ENCODE measurements around the gene AARSD1.
"Not testable (repeated sequence)": the region's sequence is repeated elsewhere in the genome, so short reads cannot be mapped to it uniquely, and the experiment has no call there.

The AARSD1 gene

DNA sequence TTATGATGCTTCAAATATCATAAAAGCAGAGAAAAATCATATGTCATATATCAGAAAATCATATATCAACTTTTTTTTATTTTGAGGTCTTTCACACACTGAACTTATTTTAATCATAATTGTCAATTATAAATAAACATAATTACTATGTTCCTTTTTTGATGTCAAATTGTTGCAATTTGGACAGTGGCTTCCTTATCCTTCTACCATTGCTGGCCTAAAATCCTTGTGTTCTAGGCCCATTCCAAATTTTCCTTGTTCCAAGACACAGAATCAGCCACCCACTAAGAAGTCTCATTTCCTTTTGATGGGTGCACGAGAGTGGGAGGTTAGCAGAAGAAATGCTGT lies 34.8 kb downstream of the AARSD1 start:
- TF ChIP-seq, protein P1, sequence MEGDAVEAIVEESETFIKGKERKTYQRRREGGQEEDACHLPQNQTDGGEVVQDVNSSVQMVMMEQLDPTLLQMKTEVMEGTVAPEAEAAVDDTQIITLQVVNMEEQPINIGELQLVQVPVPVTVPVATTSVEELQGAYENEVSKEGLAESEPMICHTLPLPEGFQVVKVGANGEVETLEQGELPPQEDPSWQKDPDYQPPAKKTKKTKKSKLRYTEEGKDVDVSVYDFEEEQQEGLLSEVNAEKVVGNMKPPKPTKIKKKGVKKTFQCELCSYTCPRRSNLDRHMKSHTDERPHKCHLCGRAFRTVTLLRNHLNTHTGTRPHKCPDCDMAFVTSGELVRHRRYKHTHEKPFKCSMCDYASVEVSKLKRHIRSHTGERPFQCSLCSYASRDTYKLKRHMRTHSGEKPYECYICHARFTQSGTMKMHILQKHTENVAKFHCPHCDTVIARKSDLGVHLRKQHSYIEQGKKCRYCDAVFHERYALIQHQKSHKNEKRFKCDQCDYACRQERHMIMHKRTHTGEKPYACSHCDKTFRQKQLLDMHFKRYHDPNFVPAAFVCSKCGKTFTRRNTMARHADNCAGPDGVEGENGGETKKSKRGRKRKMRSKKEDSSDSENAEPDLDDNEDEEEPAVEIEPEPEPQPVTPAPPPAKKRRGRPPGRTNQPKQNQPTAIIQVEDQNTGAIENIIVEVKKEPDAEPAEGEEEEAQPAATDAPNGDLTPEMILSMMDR (IDR thresholded peaks at IDR 0.05; ENCODE audit: low read depth, low read length), result no peak
- no peak for DNase-seq (ENCODE audit: low read depth in 2 of 2)

DNA sequence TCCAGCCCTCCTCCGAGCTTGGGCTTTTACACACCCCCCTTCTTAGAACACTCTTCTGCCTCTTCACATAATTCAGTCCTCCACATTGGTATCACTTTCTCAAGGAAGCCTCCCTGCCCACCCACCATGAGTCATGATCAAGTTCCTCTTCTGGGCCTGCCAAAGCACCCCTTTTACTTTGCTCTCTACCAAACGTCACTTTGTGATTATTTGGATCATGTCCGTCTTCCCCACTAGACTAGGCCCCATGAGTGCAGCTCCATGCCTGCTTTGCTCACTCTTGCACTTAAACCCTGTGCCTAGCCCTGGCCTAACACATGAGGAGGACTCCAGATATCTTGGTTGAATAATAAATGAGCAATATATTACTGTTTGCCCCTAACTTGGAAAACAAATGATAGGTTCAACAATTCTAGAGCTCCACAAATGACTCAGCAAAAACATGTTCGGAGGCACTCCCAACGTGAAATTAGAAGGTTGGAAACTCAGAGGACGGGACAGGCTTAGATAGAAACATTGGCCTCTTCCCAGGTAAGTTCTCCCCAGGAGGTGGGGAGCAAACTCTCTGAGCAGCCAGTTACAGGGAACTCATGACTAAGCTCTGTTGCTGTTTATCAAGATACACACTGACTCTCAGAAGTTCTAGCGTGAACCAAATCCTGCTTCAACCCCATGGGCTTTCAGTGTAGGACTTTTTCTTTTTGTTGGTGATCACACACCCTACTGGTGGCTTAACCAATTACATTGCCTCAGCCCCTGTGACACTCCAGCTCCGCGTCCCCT lies 35.3 kb downstream of the AARSD1 start:
- no peak overlapping the region for H3K4me3 ChIP-seq (replicated peaks in 1 of 2; ENCODE audit: low read depth in 2 of 2, low read length in 2 of 2)
- peak; percentile 92 to 94 for DNase-seq (ENCODE audit: low read depth in 2 of 2)
- TF ChIP-seq, protein P1 (IDR thresholded peaks at IDR 0.05; ENCODE audit: low read depth, low read length), result peak; percentile 66

More for the DNA sequence above, 34.8 kb downstream of the AARSD1 start:
- no peak overlapping the region for H3K4me3 ChIP-seq (replicated peaks in 1 of 2; ENCODE audit: low read depth in 2 of 2, low read length in 2 of 2)

DNA sequence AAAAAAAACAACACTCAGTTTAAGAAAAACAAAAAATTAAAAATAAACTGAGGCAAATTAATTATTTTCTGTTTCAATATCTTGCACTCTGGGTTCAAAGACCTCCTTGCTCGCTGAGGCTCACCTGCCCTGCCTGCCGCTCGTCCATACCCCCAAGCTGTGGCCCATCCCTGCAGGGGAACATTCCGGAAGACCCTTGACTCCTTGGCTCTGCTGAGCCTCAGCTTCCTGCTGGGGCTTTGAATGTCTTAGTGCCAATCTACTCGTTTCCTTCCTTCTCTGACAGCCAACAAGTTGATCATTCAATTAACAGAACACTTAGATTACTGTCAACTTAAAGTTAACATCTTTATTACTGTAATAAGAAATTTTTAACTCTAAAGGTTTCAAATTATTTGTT lies 39.4 kb downstream of the AARSD1 start:
- DNase-seq (ENCODE audit: low read depth in 2 of 2), result no peak
- no peak overlapping the region for H3K4me3 ChIP-seq (replicated peaks in 1 of 2; ENCODE audit: low read depth in 2 of 2, low read length in 2 of 2)
- TF ChIP-seq, protein P1 (IDR thresholded peaks at IDR 0.05; ENCODE audit: low read depth, low read length), result no peak

DNA sequence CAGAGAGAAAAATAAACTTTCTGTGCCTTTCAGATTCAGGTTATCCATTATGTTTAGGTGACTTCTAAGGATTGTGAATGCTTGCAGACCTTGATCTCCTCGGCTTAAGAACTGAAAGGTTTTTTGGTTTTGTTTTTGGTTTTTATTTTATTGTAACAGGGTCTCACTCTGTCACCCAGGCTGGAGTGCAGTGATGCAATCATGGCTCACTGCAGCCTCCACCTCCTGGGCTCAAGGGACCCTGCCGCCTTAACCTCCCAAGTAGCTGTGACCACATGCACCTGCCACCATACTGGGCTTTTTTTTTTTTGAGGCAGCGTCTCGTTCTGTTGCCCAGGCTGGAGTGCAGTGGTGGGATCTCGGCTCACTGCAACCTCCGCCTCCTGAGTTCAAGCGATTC lies 40.8 kb downstream of the AARSD1 start:
- not testable (repeated sequence) for H3K4me3 ChIP-seq (replicated peaks in 1 of 2; ENCODE audit: low read depth in 2 of 2, low read length in 2 of 2); DNase-seq (ENCODE audit: low read depth in 2 of 2)

DNA sequence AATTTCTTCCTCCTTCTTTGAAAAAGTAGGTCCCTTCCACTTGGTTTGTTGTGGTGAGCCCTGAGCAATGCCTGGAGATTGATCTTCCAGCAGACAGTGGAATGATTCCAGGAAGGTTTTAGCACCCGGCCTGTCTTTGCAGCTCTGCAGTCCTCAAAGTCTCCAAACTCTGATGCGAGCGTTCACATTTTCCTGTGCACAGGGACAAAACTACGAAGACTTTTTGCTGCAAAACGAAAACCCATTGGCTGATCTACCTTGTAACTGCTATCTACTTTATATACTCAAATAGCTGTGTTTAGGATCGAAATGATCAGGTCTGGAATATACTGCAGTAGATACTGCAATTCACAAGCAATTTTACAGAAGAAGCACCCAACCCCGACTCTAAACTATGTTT lies 42.0 kb downstream of the AARSD1 start:
- TF ChIP-seq, protein P1 (IDR thresholded peaks at IDR 0.05; ENCODE audit: low read depth, low read length), result no peak
- H3K4me3 ChIP-seq (replicated peaks in 1 of 2; ENCODE audit: low read depth in 2 of 2, low read length in 2 of 2), result no peak overlapping the region
- peak in 1 of 2 donors; percentile 14 for DNase-seq (ENCODE audit: low read depth in 2 of 2)

DNA sequence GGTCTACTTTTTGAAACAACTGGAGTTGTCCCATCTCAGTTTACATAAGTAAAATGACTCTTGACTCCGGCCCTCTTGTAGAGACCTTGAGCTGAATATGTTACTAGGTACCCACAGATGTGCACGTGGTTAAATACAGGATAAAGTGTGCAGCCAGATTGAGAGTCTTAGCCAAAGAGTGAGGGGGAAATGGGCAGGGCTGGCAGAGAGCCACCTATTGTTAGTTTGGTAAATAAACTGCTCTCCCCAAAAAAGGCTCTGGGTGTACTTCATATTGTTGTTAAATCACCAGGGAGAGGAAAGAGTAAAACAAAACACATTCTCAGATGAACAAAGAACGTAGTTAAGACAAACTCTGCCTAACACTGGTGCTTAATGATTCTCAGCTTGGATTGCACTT lies 43.3 kb downstream of the AARSD1 start:
- TF ChIP-seq, protein P1 (IDR thresholded peaks at IDR 0.05; ENCODE audit: low read depth, low read length), result no peak
- DNase-seq (ENCODE audit: low read depth in 2 of 2), result peak; percentile 25 to 29

DNA sequence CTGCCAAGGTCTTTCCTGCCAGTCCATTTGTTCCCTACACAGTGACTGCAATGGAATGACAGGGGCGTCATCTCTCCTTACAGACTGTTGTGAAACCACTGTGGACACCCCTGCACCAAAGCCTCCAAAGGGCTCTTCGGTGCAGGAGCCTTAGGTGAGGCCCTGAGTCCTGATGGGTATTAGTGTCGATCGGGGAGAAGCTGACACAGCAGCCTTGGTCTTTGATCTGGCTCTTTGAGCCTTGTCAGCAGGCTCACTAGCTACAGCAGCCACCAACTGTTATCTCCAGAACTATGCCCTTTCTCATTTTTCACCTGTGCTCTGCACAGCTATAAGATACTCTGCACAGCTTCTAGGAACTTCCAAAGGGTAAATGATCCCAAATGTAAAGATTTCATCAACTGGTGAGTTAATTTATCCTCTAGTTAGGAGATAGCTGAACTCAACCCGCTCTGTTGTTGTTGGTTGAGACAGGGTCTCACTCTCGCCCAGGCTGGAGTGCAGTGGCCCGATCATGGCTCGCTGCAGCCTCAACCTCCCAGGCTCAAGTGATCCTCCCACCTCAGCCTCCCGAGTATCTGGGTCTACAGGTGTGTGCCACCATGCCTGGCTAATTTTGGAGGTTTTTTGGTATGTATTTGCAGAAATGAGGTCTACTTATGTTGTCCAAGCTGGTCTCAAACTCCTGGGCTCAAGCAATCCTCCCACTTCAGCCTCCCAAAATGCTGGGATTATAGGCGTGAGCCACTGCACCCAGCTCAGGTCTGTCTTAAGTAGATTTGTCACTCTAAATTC lies 44.0 kb downstream of the AARSD1 start:
- no peak for DNase-seq (ENCODE audit: low read depth in 2 of 2)
- H3K4me3 ChIP-seq (replicated peaks in 1 of 2; ENCODE audit: low read depth in 2 of 2, low read length in 2 of 2), result no peak overlapping the region
- TF ChIP-seq, protein P1 (IDR thresholded peaks at IDR 0.05; ENCODE audit: low read depth, low read length), result no peak

More for the DNA sequence above, 43.3 kb downstream of the AARSD1 start:
- no peak overlapping the region for H3K4me3 ChIP-seq (replicated peaks in 1 of 2; ENCODE audit: low read depth in 2 of 2, low read length in 2 of 2)

DNA sequence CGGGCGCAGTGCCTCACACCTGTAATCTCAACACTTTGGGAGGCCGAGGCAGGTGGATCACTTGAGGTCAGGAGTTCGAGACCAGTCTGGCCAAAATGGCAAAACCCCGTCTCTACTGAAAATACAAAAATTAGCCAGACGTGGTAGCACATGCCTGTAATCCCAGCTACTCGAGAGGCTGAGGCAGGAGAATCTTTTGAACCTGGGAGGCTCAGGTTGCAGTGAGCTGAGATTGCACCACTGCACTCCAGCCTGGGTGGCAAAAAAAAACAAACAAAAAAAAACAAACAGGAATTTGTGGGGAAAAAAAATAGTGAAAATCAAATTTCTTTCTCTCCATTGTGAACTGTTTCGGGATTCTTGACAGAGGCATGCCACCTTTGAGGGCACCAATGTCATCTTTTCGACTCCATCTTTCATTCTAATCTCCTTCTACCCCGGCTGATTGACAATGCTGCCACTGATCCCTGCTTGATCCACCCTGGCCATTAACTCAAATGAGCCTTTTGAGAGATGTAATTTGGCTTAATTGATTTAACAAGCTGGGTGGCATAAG lies 44.7 kb downstream of the AARSD1 start:
- DNase-seq (ENCODE audit: low read depth in 2 of 2); H3K4me3 ChIP-seq (replicated peaks in 1 of 2; ENCODE audit: low read depth in 2 of 2, low read length in 2 of 2): not testable (repeated sequence)

Measured in cardiac fibroblast (primary cell).